ENCODE measurements around the gene DUSP10.

The DUSP10 gene

DNA sequence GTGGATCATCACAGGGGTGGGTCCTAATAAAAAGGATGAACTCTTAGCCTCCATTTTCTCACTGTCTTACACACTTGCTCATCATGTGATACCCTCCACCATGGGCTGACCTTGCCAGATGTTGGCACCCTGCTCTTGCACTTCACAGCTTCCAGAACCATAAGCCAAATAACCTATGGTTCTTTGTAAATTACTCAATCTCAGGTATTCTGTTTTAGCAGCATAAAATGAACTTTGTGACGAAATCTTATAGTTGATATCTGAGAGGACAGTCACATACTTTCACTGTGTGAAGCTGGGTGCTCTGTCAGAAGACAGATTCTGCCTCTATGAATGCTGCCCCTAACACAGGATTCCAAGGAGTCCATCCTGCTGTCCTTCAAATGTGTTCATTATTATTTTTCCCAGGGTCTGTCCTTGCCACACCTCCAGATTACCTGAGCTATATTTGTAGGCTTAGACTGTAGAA is 13.8 kb downstream of the DUSP10 start:
- no peak for DNase-seq

DNA sequence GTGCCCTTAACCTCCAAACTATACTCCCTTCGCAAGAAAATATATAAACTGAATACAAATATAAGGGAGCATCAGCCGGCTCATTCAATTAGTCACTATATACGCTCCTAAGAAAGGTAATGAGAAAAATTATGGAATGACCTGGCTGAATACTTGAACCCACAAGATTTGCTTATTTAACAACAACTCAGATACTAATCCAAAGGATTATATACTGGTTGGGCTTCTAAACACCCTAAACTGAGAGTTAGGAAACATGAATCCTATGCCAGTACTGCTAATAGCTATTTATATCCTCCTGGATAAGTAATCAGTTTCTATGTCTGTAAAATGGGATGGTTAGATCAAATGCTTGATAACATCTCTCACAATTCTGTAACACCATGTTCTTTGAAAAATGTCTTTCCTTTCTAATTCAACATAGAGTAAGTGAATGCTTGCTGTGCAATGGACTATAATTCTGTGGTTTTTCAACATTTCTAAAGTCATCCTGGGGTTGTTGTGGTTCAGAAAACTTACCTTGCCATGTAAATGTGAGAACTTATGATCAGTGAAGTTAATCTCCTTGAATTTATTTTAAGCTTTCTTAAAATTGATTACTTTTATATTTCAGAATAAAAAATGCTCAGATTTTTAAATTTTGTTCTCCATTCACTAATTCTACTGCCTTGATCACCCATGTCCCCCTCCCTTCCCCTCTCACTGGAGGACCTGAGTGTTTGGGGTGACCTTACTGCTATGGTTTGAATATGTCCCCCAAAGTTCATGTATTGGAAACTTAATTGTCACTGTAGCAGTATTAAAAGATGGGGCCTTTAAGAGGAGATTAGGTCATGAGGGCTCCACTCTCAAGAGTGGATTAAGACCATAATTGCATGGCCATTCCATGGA is 14.5 kb downstream of the DUSP10 start:
- DNase-seq, result no peak

DNA sequence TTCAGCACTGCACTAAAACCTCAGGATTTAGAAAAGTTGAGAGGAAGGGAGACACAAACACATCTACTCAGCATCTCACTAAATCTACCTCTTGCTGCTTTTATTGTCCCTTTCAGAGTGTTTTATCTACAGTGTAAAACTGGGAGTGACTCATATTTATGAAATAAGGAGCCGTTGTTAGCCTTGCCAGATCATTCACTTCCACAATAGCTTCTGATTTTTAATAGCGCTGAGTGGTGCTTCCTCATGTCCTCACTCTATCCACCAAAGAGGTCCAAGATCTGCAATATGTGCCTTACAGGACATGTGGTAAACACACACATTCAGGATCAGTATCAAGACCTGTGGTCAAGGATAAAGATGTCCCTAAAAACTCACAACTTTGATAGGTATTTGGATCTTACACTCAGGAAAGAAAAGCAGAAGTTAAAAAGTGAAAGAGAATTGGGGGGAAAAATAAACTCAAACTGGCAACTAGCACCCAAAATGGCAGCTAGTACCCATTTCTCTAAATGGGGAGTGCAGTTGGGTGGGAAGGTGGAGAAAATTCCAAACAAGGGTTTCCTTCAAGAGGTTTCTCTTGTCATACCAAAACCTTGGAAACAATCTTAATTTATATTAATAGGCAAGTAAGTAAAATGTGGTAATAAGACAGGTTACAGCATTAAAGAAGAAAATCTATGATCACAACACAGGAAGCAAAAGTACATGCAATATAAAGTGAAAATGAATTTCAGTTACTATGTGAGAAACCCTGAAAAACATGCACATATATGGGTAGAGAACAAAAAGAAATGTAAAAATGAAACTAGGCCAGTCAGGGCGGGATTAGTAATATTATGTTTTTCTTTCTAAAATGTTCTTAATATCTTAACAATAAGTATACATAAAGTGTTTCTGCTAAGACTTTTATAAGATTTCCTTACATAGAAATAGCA is 15.9 kb downstream of the DUSP10 start:
- DNase-seq, result no peak

DNA sequence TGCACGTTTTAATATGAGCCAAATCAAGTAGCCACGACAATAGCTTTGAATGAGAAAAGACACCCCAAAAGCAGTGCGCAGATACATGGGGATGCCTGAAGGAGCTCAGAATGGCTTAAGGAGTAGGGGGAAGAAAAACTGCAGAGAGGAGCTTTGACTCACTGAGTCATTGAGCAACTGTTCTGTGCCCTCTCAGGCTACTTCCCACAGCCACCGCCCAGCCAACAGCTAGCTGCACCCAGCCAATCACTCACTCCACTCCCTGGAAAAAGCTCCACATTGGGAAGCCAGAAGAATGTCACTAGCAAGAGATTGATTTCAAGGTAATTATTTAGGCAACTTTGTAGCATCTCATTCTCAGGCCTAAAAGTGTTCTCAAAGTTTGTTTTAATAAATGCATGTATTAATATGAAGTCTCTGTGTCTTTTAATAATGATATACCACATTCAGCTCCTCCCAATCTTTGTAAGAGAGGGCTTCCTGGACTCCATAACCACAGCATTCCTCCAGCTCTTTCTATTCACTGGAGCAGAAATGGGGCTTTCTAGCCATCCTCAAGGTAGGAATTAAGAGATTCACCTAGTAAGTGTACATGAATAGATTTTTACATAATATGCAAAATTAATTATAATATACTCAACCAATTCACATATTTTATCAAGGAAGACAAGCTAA is 16.8 kb downstream of the DUSP10 start:
- DNase-seq, result no peak

DNA sequence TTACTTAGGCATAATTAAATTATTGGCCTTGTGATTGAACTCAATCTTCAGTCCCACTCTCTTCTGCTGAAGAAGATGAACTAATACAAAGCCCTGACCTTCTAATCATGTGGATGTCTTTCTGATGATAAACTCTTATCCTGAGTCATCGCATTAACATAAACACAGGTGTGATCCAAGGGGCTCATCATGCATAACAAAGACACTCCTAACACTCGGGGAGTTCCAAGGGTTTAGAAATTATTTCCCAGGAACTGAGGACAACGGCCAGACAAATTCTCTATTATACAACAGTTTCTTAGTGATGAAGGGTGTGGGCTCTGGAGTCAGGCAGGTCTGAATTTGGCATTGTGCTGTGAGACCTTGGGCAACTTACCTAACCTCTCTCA is 18.0 kb downstream of the DUSP10 start:
- no peak for DNase-seq

DNA sequence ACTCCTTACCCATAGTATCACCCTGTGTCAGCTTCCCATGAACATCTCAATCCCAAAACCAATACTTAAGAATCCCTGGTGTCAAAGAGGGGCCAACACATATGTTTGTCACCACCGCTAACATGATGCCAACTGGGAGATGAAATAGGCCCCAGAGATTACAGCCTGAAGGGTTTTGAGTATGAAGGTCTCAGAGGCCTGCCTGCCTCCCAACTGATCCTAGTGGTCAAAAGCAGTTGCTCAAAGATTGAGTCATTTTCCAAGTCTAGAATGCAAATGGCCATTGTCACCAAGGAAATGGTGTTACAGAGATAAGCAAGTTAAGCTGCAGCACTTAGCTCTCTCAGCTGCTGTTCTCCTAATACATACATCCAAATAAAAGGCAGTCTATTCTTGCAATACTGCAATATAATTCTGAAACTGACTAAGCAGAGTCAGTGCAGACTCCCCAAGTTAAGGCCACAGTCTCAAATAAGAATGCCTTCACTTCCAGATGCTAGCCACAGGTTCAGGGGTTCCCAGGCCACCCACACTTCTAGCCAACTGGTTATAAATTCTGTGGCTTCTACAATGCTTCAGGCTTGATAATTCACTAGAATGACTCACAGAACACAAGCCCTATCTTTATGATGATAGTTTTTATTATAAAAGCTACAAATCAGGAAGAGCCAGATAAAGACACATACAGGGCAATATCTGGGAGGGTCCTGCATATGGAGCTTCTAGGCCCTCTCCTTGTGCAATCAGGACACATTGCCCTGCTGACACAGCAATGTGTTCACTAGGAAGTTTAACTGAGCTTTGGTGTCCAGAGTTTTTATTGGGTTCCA is 18.7 kb downstream of the DUSP10 start:
- DNase-seq, result no peak

DNA sequence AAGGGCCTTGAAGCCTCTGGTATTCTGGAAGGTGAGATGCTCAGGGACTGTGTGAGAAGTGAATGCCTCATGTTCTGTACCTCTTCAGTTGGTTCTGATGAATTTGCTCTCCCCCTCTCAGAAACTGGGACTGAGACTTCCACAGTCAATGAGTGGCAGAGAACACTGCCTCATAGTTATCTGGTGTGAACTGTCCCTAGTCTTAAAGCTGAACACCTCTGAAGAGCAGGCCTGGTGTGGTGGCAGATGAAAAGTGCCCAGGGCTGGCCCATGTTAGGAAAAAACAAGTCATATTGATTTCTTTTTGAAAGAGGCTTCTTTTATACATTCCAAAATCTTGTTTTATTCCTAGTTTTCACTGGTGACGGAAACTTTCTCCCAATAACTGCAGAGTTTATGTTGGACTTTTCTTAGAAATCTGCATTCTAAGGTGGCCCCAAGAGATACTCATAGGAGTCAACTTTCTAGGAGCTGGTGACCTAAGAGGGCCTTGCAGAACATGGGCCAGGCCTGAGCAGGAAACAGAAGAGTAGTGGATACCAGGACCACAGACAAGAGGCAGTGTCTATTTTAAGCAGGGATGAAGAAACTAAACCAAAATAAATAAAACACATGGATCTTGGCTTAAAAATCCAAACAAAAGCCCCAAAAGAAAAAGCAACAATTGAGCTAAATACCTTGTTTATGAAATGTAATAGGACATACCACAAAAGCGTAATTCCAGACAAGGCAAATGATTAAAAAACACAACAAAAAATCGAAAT is 19.5 kb downstream of the DUSP10 start:
- DNase-seq, result no peak

DNA sequence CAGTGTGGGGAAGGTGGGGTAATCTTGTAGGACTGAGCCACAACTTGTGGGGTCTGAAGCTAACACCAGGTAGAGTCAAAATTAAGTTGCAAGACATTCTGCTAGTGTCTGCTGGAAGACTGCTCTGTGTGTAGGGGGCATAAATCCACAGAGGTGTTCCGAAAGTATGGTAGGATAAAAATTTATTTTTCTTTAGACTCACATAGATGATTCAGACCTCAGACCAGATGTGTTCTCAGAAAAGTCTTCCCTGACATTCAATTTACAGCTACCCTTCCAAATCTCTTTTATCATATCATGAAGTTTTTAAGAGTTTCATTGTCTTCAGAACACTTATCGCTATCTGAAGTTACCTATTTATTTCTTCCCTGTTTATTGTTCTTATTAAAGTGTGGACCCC is 21.3 kb downstream of the DUSP10 start:
- DNase-seq, result no peak

DNA sequence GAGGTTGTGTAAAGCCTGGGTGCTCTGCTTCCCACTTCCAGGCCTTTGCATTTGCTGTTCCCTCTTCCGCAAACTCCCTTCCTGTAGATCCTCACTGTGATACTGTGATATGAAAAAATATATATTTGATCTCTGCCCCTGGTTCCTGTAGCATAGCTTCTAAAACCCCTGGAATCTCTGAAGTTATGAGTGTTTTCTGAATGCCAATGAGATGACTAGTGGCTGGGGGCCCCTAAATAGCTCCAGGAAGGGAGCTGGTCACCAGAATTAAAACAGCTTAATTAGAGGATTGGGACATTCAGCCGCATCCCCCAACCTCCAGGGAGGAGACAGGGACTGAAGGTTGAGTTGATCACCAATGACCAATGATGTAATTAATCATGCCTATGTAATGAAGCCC is 21.9 kb downstream of the DUSP10 start:
- no peak for DNase-seq

DNA sequence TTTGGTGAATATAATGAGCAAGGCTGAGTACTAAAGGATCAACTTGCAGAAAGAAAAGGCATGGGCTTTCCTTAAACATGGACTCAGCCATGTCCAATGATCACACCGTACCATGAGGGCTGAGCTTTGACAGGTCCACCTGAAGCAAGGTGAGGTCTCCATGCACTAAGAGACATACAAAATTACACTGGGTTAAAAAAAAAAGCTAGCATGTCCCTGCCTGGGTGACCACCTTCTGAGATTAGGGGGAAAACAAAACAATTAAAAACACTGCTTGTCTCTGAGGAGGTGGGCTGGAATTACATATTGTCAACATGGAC is 22.7 kb downstream of the DUSP10 start:
- DNase-seq, result no peak

DNA sequence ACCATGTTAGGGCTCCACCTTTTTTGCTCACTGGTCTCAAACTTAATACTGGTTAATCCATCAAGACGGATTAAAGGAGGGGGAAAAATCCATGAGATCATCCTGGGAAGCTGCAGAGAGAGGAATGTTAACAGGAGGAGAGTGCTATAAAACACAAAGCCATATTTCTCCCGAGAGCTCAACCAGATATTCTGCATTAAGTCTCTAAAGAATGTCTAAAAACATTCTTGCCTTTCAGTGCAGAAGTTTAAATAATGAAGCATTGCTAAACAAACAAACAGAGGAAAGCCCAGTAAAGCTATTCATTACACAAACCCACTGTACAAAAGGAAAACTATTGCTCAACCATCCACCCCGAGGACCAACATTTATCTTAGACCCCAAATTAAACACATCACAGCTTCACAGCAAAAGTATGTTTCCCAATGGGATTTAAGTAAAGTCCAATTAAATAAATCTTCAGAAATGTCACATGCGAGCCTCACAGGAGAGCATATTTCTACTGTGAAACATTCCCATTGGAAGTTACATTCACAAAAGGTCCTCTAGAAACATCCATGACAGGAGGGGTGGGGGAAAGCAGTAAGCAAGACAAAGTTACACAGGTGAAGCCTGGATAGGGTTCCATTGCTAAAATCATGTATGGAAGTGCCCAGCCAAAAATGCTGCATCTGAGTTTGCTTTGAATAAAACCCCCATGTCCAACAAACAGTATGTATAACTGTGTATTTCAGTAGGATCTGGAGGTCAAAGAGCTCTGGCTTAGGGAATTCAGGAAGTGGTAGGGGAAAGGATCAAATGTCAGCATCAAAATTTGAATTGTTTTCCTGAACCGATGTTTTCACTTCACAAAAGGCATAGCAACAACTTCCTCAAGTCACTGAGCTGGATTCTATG is 23.3 kb downstream of the DUSP10 start:
- DNase-seq, result no peak

DNA sequence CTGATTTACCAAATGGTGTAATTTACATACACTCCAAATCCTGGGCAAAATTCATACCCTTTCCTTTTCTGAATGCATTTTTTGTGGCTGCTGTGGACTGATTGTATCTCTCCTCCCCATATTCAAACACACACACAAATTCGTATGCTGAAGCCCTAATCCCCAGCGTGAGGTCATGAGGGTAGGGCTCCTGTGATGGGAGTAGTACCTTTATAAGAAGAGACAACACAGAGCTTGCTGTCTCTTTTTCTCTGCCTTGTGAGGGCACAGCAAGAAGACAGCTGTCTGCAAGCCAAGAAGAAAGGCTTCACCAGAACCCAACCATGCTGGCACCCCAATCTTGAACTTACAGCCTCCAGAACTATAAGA is 24.4 kb downstream of the DUSP10 start:
- no peak for DNase-seq

DNA sequence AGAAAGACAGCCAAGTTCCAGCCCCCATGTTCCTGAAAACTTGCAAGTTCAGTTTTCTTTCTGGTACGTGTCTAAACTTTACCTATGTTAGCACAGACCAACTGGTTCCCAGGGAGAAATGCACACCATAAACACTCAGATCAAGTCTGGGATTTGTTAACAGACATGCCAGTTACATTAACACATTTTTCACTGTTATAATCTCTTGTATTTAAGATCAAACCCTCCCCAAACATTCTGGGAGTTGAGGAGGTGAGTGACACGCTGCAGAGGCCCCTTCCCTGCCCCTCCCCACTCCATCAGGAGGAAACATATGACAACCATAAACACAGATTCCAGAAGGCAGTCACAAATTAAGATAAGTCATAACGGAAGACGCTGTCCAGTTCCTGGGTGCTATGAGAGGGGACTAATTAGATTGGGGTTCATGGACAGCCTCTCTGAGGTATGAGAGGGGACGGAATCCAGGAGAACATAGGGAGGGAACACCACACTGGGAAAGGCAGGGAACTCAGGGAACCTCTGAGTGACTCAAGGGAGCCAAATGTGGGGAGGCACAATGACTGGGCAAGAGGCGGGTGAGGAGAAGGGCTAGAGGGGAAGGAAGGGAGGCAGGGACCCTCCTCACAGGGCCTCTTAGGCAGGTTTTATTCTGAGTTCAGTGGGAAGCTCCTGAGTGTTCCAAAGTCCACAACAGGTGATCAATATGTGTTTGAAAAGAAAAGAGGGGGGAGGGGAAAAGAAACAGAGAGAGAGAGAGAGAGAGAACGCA is 25.0 kb downstream of the DUSP10 start:
- DNase-seq, result no peak

DNA sequence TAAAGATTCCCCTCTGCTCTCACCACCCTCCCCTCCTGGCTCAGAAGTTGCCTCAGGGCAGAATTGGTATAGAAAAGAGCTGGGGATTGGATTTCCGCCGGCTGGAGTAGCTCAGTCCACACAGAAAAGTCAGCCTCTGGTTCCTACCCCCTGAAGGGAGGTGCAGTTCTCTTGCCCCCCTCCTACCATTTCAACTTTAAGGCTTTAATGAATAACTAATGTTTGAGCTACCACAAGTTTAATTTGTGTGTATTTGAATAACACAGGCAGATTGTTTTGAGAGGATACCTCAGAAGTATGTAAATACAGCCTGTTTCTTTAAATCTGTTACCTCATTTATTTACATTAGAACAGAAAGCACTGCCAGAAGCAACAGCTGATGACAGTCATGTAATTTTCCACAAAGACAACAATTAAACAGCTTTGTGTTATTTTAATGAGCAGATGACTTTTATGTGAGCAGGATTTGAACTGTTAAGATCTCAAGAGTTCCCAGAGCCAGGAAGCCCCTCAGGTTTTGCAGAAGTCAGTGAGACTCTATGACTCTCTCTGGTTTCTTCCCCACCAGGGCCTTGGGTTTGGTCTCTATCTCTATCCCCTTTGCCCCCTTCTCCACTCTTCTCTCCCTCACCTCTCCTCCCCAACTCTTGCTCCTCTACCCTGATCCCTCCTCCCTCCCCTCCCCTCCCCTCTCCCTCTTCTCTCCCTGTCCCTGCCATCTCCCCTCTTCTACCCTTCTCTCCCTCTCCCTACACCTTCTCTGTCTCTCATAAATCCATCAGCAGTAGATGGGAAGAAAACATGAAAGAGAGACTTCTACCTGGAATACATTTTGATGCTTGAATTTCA is 26.3 kb downstream of the DUSP10 start:
- no peak for DNase-seq

DNA sequence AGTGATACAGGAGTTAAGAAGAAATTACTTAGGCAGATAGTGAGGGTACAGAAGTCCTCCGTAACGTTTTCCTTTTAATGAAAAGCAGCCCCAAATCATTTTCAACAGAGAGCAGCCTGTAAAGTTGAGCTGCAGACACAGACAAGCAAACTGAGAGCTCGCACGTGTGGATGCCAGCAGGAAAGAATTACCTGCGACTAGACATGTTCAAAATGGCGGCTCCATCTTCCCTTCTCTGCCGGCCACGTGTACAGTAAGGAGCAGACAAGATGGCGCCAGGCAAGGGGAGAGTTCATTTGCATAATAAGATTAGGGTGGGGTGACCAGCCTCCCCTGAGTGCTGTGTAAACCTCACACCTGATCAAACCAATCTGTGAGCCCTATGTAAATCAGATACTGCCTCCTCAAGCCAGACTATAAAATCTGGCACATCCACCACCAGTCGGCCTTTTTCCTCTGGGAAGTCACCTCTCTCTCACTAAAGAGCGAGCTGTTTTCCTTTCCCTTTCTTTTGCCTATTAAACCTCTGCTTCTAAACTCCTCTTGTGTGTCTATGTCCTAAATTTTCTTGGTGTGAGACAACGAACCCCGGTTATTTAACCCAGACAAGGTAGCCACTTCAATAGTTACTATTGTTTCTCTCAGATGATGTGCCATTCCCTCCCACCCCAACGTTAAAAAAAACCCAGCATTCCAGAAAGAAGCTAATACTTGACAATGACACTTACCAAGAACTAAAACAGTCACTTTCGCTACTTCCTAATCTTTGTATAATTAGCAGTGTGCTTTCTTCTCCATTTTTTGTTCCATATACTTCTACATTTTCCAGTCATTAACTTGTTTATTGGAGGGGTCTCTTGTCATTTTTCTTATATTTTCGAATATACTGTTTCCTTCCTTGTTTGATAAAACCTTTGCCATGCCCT is 27.4 kb downstream of the DUSP10 start:
- no peak for DNase-seq

DNA sequence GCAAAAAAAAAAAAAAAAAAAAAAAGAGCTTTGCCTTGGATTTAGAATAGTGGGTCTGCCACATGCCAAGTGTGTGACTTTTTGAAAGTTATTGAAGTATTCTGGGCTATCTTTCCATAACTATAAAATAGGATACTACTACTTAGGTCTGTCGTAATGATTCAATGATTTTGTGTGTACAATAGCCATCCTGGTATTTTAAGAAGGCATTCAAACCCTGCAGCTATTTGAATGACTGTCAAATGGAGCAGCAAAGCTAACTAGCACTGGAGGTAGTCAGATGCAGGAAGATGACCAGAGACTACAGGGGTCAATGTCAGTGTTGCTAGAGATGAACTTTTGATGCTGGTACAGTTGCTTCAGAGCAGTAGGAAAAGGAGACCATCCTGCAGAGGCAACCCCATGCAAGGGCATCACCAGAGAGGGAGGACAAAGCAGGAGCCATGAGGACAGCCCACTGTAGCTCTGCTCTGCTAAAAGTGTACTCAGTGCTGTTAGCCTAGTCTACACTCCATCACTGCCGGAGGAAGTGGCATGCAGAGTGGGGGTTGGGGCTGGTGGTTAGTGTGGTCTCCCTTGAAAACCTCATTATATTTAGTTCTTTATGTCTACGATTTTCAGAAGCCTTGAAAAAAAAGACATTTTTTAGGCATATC is 29.0 kb downstream of the DUSP10 start:
- no peak for DNase-seq

DNA sequence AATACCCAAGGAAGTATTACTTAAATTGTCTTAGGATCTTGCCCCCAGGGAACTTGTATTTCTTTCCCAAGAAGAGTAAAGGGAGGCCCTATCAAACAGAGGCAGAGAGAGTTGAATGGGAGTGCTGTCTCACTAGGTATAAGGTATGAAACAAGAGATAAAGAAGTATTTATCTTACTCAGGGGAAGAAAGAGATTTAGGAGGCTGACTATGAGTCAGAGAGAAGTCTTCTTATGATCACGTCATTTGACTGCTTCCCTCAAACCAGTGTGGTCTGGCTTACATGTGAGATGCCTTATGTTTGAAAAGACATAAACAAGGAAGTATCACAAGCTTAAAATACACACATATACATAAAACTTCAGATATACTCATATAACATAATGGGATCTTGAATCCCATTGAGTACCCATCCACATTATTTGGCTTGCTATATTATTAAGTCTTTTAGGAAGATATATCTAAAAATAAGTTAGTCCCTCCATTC is 29.6 kb downstream of the DUSP10 start:
- no peak for DNase-seq

Data from DMS79 (cell line).